ENCODE data around the gene BICRAL.

DNA sequence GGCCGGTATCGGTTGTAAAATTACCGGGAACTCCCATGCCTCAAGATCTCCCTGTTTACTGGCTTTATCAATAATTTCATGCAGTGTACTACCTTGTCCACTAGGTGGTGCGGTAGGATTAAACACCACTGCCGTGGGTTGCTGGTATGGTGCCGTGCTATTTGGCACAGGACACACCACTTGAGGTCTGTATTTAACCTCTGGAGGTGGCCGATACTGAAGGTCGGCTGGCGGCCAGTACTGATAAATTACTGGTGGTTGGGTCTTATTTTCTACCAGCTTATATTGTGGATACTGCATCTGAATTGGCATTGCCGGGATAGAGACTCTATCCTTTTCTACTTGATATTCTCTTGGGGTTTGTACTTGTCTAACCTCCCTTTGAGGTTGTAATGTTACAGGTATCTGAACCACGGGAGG lies 119.7 kb downstream of the BICRAL start:
- TF ChIP-seq POLR2AphosphoS5 (IDR thresholded peaks at IDR 0.05; ENCODE audit: low read depth, low read length): no peak
- TF ChIP-seq FOXP2 (optimal IDR thresholded peaks at IDR 0.05; ENCODE audit: borderline replicate concordance, extremely low read depth, extremely low read length, insufficient read depth): no peak

Data from PFSK-1 (cell line).